GM18499 (cell line): Measurements from ENCODE around the gene DBNDD2.

ENCODE experiments used
- ATAC-seq: cut with Tn5 transposase; IDR thresholded peaks from one replicate; pipeline ENCODE4 v1.9.1; 2021; ENCODE audit warnings: moderate number of reproducible peaks; ENCODE audit not compliant: insufficient read depth, unreplicated experiment

The DBNDD2 gene

DNA sequence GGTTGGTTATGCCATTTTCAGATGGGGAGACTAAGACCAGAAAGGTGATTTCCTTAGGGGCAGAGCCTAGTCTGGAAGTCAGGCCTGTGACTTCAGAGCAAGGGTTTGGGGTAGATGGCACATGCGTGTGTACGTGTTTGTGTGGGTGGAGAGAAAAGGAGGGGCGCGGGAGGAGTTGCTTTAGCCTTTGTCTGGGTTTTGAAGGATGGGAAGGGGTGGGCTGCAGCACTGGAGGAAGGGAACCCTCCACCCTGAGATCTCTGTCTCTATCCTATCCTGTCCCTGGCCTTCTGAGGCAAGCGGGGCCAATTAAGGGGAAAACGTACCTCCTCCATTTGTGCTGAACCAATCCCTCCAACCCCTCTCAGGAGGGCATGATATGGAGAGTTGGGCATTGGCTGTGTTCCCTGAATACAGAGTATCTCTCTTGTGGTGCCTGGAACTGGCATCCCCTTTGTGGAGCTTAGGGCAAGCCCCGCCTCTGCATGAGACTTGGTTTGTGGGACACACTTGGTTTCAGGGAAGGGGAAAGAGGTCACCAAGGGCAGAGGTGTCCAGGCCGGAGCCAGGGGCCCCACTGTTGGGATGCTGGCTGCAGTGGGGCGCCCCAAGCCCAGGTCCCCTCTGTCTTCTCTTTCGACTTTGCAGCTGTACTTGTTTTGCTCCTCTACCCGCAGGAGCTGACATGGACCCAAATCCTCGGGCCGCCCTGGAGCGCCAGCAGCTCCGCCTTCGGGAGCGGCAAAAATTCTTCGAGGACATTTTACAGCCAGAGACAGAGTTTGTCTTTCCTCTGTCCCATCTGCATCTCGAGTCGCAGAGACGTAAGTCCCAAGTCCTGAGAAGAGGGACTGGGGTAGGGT is at the start of gene DBNDD2:
Gene DBNDD2, plus strand, starts transcription at position 507 of the 863 bp plus-strand sequence. Its CDS starts 179 bp downstream, at position 686.
- no peak for ATAC-seq

DNA sequence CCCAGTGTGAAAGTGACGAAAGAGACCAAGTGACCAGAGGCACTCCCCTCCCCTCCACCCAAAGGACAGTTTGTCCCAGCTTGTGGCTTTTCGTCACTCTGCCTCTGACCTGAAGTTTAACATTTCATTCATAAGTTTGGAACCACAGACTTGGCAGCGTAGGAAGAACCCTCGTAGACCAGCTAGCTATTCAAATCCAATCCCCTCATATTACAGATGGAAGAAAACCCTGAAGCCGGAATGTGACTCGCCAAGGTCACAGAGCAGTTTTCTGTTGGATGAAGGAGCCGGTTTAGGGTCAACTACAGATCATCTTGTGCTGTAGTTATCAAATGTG is 49.1 kb upstream of the DBNDD2 start:
- ATAC-seq = no peak

DNA sequence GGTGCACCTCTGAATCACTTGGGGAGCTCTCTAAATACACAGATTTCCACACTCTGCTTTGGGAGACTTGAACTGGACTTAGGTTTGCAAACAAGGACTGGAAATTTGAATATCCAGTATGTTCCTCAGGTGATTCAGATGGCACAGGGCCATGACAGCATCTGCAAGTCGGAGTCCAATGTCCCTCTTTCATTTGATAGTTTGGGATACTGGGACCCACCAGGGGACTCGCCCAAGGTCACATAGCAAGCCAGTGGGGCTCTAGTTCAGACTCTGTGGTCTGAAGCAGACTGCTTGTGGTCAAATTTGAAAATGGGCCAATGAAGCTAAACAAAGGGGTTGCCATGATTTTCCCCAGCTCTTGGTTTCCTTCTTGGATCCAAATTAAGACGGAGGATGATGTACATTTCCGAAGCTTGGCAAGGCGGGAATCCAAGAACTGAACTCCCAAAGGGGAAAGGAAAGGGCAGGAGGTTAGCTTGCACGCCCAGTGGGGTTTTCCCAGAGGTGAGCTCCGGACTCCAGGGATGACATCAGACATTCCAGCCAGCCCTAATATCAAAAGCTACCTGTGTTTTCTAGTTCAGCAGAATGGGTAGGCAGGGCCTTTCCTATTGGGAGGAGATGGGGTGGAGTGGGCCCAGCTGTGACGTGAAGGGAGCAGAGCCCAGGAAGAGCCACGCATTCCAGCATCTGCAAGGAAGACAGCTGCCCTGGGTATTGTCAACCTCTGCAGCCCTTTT is 48.5 kb upstream of the DBNDD2 start:
- no peak for ATAC-seq

DNA sequence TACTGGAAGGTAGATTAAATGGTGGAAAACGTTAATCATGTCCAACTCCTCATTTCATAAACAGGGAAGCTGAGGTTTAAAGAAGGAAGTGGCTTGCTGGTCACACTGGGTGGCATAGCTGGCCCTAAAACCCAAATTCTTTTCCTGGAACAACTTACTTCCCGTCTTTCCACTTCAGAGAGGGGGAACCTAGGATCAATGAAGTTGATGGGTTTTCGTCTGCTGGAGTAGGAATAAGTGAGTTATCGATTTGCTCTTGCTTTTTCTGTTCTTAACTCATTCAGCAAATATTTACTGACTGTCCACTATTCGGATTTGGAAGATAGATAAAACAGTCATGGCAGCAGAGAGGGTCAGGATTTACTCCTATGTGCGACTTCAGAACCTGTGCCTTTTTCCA is 46.3 kb upstream of the DBNDD2 start:
- ATAC-seq = no peak

DNA sequence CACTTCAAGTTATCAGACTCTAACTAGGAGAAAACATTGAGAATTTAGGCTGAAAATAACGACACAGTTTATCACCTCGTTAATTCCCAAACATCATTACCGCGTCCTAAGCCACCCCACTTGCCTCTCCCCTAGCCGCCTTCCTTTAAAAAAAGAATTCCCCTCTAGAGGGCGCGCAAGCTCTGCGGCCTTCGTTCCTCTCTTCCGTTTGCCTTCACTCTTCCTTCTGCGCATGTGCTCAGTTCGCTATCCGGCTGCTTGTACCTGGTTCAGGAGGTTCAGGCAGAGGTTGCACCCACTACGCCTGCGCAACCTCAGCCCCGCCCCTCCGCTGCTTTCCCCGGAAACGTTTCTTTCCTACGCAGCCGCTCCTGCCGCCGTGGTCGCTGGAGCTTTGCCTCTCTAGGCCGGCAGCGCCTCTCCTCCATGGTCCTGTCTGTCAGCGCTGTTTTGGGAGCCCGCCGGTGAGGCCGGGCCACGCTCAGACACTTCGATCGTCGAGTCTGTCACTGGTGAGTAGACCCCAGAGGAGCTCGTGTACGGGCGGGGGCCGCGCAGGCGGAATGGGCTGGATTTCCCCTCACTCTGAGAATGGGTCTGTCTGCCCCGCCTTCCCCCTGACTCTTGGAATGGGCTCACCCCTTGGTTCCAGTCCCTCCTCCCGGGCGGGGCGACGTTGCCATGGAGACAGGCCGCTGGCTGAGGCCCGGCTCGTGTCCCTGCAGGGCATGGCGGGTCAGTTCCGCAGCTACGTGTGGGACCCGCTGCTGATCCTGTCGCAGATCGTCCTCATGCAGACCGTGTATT is 45.1 kb upstream of the DBNDD2 start, which contains the start of gene SYS1:
Gene SYS1, plus strand, starts transcription at position 353 of the 807 bp plus-strand sequence. Its CDS starts 376 bp downstream, at position 729.
- peak; percentile 84 for ATAC-seq

DNA sequence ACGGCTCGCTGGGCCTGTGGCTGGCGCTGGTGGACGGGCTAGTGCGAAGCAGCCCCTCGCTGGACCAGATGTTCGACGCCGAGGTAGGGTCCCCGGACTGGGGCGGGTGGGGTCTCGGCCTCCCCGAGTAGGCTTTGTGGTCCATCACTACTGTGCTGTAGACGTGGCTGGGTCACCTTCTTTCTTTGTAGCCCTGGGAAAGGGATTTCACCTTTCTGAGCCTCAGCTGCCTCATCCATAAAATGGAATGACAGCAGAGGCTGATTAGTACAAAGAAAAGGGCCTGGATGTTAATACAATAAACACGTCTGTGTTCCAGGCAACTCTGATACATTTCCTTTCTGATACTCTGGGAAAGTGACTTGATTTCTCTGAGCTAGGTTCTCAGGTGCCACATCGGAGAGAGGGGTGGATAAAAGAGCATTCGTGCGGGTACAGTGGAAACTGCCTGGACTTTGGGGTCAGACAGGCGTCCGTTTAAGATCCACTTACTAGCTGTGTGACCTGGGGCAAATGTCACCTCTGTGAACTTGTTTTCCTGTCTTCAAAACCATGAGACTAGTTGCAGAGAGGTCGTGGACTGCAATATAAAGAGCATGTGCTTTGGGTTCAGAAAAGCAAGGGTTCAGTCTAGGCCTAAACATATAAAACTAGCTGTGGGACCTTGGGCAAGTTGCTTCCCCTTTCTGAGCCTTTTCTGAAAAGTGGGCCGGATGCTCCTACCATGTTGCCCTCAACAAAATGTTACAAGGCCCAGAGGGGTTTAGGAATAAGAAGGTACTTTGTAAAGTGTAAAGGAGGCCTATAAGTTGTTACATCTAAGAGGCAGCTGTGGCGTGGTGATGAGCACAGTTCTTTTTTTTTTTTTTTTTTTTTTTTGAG is 44.2 kb upstream of the DBNDD2 start:
- no peak for ATAC-seq

- ATAC-seq = no peak
These were observed 42.6 kb upstream of the DBNDD2 start for GRCh38 chr20:45365444-45365970.

DNA sequence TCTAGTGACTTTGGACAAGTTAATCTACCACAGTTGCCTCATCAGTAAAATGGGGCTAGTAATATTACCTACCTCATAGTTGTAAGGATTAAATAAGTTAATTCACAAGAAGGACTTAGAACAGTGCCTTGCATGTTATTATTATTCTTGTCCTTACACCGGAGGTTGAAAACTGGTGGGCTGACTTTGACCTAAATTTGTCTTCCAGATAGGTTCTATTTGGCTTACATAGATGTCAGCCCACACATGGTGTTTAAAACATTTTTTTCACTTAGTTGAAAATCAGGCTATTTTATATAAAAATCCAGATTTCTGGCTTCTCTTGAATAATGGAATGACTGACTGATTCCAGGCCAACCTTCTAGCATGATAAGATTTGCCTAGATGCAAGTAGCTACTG is 41.9 kb upstream of the DBNDD2 start:
- no peak for ATAC-seq

- ATAC-seq = no peak
These were observed 41.5 kb upstream of the DBNDD2 start for GRCh38 chr20:45366631-45367030.

DNA sequence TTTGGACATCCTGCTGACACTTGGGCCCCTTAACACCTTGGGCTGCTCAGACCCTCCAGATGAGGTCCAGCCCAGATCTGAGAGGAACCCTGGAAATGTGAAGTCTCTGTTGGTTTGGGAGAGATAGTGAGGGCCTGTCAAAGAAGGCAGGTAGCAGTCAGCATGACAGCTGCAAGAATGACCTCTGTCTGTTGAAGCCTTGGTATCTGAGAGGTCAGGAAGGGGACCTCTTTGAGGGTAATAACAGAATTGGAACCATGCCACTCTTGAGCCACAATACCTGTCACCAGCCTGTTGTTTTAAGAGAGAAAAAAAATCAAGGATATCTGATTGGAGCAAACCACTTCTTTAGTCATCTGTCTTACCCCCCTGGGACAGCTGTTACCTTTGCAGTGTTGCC is 41.0 kb upstream of the DBNDD2 start:
- ATAC-seq = no peak

DNA sequence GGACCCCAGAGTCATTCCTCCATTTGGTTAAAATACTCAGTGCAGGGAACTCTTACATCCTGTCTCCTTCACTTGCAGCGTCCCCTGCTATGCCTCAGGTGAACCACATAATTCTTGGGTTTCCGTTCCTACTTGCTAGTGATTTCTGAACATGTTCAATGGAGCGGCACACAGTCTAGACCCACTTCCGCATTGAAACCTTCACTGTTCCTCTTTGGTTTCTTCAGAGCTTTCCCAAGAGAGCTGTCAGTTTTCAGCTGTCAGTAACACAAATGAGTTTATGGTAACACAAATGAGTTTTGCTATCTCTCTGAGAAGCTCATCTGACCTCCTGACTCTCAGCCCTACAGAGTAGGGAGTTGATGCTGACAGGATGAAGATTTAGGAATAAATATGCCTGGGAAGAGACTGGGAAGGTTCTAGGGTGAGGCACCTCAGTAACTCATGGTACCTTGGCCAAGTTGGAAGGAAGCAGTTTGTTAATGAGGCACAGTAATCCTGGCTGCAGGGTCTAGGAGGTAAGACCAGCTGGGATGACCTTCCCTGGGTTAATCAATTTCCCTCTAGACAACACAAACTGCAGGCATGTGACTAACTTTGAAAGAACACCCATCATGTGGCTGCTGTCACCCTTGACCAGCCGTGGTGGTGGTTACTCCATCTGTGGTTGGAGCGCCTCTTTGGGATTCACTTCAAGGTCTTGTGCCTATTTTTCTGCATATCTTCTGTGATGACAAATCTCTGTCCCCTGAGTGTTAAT is 39.7 kb upstream of the DBNDD2 start:
- peak; percentile 65 for ATAC-seq

DNA sequence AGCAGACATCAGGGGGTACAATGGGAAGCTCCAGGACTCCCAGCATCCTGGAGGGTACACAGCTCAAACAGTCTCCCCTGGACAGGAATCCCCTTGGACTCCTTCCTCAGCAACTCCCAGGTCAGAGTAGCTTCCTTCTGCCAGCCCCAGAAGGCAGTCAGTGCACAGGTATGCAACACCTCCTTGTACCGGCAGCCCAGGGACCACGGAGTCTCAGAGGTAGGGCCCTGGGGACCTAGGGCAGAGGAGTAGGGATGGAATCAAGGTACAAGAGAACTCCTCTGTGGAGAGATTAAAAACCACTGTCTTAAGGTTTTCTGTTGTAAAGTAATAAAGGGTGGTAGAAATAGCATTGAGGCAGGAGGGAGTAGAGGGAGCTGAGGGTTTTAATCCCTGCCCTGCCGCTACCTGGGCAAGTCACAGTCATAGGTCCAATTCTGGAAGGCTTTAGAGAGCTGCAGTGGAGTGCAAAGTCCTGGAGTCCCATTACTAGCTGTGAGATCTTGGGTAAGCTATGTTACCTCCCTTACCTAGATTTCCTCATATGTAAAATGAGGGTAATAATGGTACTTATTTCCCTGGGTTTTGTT is 37.4 kb upstream of the DBNDD2 start:
- ATAC-seq = no peak

DNA sequence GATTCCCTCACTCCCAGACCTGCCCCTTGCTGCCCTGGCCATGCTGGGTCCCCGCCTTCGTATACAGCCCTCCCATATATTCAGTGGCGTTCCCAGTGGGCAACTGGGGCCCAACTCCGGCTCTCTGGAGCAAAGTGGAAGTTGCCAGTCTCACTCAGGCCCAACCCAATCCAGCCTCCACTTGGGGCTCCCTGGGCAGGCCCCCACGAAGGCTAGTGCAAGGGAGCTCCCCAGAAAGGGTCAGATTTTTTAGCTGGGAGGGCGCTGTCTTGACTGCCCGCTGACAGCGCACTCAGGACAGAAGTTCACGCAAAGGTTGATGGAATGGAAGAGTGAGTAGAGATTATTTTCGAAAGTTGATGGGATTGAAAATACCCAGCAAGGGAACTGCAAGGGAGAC is 35.8 kb upstream of the DBNDD2 start:
- no peak for ATAC-seq

DNA sequence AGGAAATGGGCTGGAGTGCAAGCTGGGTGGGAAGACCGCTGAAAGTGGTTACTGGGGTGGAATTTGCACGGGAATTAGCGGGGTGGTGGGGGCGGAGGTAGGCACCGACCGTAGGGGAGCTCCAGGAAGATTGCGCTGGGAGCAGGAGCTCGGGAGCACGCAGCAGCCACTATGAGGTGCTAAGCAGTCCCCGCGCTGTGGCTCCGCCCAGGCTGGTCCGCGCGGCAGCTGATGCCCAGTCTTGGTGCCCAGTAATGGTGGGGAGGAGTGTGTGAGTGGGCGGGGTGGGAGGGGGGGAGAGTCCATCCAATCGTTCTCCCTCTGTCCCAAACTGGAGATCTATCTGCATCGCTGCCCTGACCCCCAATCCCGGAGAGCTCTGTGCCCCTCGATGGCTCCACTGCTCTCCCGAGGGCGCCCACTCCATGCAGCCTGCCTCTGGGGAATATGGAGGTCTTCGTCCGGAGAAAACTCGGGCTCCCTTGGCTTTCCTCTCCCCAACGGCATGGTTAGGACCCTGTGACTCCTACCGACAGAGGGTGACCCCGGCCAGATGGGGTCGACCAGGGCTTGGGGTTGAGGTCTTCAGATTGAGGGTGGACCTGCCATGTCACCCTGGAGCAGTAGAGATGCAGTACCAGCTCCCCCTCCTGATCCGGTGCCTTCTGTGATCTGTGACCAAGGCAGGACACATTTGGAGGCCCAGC is 35.3 kb upstream of the DBNDD2 start:
- no peak for ATAC-seq

- no peak for ATAC-seq
These were observed 34.6 kb upstream of the DBNDD2 start for GRCh38 chr20:45373353-45374100.

DNA sequence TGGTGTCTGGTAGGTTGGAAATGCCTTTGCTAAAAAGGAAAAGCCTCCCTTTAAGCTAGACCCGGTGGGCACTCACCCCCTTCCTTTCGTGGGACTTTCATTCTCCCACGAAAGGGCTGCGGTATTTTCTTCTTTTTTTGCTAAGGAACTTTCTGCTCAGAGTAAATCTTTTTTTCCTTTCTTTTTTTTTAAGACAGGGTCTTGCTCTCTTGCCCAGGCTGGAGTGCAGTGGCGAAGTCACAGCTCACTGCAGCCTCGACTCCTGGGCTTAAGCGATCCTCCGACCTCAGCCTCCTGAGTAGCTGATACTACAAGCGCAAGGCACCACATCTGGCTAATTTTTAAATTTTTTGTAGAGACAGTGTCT is 34.0 kb upstream of the DBNDD2 start:
- no peak for ATAC-seq

DNA sequence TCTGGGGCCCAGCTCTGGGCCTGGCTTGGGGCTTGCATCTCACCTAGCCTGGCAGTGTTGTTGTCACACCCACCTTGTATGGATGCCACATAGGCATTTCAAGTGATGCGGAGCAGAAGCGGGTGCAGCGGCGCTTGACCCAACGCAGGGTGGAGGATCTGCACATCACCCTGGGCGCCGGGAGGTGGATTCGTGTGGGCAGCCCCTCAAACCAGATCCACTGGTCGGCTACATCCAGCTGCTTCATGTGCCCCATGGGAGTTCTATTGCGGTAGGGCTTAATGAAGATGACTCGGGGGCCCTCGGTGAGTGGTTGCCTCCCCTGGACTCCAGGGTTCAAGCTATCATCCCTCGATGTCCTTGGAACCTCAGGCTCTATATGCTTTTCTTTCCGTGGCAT is 33.1 kb upstream of the DBNDD2 start:
- ATAC-seq = no peak
